Measurements from ENCODE around the gene SMG7.

Gene SMG7

GRCh38 chr1:183568176-183569021, 96.1 kb downstream of the SMG7 start:
- no peak for DNase-seq

- no peak for DNase-seq
Observed at GRCh38 chr1:183569141-183569540, 96.8 kb downstream of the SMG7 start.

DNA sequence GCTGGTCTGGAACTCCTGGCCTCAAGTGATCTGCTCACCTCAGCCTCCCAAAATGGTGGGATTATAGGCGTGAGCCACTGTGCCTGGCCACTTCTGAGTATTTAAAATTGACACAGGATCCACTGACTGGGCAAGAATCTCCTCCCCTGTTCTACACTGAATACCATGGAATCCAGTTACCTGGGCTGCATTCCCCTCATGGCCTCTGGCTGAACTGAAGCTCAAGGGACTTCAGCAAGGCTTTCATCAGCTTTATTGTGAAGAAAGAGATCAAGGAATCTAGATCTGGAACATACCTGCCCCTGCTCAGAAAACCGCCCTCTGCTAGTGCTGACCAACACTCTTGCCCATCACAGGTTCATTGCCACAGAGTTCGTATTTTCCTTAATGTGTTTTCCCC, 97.5 kb downstream of the SMG7 start:
- no peak for DNase-seq

GRCh38 chr1:183570451-183570850, 98.2 kb downstream of the SMG7 start:
- no peak for DNase-seq

DNA sequence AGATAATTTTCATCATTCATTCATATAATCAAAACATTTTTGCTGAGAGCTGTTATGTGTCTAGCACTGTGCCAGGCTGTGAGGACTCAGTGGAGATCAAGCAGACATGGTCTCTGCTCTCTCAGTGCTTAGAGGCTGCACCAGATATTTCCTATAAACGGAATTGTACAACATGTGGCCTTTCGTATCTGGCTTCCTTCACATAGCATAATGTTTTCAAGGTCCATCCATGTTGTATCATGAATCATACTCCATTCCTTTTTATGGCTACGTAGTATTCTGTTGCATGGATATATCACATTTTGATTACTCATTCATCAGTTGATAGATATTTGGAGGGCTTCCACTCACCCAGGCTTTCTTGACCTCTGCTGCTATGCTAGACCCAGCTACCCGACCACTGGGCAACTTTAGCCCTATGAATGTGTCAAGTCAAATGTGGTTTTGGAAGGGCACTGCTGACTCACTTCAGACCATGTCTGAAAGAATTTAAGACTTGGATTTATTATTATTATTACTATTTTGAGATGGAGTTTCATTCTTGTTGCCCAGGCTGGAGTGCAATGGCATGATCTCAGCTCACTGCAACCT, 99.5 kb downstream of the SMG7 start:
- DNase-seq = no peak

DNA sequence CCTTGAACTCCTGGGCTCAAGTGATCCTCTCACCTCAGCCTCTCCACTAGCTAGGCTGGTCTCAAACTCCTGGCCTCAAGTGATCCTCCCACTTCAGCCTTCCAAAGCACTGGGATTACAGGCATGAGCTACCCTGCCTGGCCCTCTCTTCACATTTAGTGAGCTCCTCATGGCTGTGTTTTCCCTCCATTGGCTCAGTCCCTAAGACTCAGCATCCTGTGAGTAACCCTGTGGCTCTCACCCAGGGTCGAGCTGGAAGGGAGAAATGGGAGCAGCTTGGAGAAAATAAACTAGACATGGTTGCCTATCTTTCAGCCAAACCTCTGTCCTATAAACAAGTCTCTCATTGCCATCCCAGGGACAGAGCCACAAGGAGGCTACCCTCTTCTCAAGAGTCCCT, 100.4 kb downstream of the SMG7 start:
- DNase-seq = no peak

DNA sequence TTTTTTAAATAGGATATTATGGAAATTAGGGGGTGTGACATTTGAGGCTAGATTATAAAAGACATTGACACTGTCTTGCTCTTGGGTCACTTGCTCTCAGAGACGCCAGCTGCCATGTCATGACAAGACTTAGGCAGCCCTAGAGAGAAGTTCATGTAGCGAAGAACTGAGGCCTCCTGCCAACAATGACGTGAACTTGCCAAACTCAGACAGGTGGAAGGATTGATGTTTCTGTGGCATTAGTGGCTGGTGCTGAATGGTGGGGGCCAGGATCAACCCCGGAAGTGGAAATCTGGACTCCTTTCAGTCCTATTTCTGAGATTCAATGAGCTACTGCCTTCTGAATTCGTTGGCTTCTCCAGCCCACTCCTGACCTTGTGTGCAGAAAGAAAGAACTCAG, 103.3 kb downstream of the SMG7 start:
- no peak for DNase-seq

DNA sequence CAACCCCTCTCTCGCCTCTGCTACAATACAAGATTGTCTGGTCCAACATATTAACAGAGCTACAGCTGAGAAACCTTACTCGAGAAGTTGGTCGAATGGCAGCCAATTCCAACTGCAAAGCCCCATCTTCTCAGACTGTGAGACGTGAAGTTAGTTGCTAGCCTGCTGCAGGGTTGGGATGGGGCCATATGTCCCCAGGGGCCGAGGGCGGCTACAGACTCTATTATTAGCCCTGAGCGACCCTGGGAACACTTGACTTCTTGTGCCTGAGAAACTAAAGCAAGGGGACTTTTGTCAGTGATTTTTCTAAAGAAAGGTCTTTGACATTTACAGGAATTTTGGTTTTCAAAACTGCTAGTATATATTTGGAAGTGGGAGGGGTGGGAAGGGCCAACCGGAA, 104.2 kb downstream of the SMG7 start:
- no peak for DNase-seq

- no peak for DNase-seq
Observed at GRCh38 chr1:183577897-183578465, 105.7 kb downstream of the SMG7 start.

GRCh38 chr1:183578856-183579255, 106.6 kb downstream of the SMG7 start:
- DNase-seq = no peak

GRCh38 chr1:183580281-183580682, 108.0 kb downstream of the SMG7 start:
- no peak for DNase-seq

- no peak for DNase-seq
Observed at GRCh38 chr1:183582021-183582713, 109.9 kb downstream of the SMG7 start.

GRCh38 chr1:183583466-183583865, 111.2 kb downstream of the SMG7 start:
- DNase-seq = no peak

DNA sequence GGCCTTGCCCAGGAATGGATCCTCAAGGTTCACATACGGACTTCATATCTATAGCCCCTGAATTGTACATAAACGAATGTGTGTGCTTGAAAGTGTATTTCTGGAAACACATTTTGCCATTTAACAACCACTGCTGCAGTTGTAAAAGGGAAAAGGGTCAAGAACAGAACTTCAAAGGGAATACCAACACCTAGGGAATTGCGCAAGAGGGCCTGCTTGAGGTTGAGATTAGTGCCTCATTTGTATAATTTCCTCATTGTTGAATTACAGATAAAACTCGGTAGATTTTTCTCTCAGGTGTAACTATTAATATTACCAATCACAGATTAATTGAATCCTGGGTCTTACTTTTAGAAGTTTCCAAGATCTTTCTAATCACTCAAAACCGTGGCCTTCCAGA, 111.8 kb downstream of the SMG7 start:
- DNase-seq = no peak

- DNase-seq = no peak
Observed at GRCh38 chr1:183585038-183585437, 112.7 kb downstream of the SMG7 start.

DNA sequence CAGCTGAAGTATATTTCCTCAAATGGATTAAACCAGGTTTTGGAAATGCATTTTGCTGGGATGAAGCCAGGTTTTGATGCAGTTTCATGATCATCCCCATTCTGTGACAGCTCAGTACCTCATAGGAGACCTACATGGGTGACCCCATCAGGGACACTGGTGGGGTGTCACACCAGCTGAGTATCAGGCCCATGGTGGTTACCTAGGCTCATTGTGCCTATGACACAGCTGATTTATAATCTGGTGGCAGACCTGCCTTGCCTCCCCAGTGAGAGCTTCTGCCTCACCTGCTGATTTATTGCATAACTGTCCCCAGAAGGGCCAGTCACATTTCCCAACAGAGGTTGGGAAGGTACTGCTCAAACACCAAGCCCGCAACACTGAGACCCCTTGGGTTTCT, 114.2 kb downstream of the SMG7 start:
- no peak for DNase-seq

GRCh38 chr1:183586926-183587325, 114.6 kb downstream of the SMG7 start:
- DNase-seq = no peak

GRCh38 chr1:183588827-183589226, 116.5 kb downstream of the SMG7 start:
- DNase-seq = no peak

- no peak for DNase-seq
Observed at GRCh38 chr1:183589384-183589783, 117.1 kb downstream of the SMG7 start.

DNA sequence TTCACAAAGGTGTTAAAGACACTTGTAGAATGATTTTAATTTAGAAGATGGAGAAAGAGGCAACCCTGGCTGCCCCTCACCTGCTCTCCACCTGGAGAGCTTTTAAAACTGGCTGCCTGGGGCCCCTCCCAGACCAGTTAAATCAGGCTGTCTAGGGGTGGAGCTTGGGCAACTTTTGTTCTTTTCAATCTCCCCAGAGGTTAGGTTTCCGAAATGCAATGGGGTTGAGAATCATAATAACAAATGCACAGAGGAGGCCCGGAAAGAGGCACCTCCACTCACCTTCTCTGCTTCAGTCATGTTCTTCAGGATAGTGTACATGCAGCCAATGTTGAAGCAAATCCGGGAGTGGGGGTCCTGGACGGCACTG, 117.6 kb downstream of the SMG7 start:
- no peak for DNase-seq

- DNase-seq = no peak
Observed at GRCh38 chr1:183590244-183591191, 118.2 kb downstream of the SMG7 start, which contains the start of gene NCF2. TSS of gene NCF2 (minus strand) at chr1:183590459. CDS start at chr1:183590329, 130 bp downstream.

- DNase-seq = no peak
Observed at GRCh38 chr1:183592733-183593132, 120.4 kb downstream of the SMG7 start.

DNA sequence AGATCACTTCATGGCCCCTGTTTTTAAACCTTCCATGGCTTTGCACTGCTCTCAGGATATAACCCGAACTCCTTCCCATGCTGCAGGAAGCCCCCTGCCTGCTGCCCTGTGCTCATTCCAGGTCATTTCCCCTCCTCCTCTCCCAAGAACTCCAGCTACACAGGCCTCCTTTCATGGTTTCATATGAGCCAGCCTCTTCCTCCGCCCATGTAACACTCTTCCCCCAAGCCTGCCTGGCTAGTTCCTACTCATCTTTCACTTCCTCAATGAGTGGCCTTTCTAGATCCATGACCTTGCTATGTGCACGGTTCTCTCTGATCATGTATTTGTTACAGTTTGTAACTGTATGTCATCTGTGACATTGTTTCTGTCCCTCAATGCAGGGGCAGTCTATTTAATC, 121.1 kb downstream of the SMG7 start:
- DNase-seq = no peak
